Measurements from ENCODE around the gene AGFG2. TPM values are rescaled to one million over a fixed set of nuclear protein-coding genes. Genes with fewer than 3 reads are reported as not detected.

The AGFG2 gene
- polyA plus RNA-seq, 3 donors from 2014 or later: 7.1 to 20.7 (median 12.0) TPM

DNA sequence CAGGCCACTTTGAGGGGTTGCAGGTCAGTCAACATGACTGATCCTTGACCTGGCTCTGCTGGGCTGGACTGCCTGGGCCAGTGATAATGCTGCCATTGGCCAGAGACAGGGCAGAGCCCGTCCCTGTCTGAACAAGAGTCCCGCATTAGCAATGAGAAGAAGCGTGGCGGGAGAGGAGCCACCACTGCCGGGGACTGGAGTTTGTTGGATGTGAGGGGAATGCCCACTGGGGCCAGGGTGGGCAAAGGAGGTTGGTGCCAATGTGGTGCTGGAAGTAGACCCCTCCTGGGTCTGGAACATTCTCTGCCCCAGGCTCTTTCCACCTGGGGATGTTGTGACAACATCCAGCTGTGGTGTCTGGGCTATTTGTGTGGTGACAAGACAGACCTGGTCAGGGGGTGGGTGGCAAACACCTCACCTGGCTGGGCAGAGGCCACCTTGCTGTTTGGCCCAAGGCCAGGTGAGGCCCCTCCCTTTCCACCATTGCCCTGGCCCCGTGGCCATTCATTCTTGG lies 27.1 kb downstream of the AGFG2 start:
- no peak overlapping the region for H3K4me3 Mint-ChIP-seq
- no peak for DNase-seq

DNA sequence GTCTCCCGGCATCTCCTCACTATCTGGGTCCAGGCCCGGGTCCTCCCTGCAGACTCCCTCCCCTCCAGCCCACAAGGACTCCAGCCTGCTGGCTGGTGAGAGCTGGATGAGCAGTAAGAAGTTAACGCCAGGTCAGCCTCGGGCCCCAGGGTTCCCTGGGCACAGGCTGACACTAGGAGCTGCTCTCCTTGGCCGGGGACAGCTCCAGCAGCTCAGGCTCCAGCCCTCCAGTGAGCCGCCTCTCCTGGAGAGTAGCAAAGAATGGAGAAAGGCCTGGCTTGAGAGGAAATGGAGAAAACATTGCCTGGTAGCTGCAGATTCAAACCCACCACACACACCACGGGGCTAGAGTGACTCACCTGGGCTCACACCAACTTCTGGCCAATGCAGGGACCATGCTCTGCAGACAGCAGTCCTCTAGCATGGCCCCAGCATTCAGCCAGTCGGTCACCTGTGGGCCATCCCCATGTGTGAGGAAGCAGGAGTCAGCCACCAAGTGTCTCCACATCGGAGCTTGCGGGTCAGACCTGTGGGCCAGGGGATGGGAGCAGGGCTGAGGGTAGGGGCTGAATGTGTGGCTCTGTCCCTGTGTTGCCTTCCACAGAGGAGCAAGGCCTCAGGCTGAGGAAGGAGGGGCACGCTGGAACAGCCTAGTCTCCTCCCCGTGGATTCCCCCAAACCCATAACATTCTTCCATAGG lies 28.2 kb downstream of the AGFG2 start:
- Mint-ChIP-seq H3K4me1 (peaks cover 27 to 35% of the 10 kb centered on the region in 2 donors), H3K4me3 (no peak overlapping the region), H3K27me3 (ENCODE audit: low read depth in 3 of 3) (peaks cover 2 to 22% (median 8%) of the 10 kb centered on the region in 3 donors), H3K9me3 (no peaks in the 10 kb centered on the region), H3K36me3 (peaks cover 0 to 10% (median 4%) of the 10 kb centered on the region in 3 donors), H3K27ac (peak overlapping the region in 5 of 6 donors; percentile 62 to 78 (median 74))
- DNase-seq: no peak

More for the DNA sequence above, 27.1 kb downstream of the AGFG2 start:
- Mint-ChIP-seq H3K27ac (peak overlapping the region in 1 of 6 donors; percentile 6), H3K27me3 (ENCODE audit: low read depth in 3 of 3) (peaks cover 2 to 17% (median 8%) of the 10 kb centered on the region in 3 donors), H3K9me3 (no peaks in the 10 kb centered on the region), H3K4me1 (peaks cover 27 to 28% of the 10 kb centered on the region in 2 donors), H3K36me3 (peaks cover 0 to 7% (median 4%) of the 10 kb centered on the region in 3 donors)

DNA sequence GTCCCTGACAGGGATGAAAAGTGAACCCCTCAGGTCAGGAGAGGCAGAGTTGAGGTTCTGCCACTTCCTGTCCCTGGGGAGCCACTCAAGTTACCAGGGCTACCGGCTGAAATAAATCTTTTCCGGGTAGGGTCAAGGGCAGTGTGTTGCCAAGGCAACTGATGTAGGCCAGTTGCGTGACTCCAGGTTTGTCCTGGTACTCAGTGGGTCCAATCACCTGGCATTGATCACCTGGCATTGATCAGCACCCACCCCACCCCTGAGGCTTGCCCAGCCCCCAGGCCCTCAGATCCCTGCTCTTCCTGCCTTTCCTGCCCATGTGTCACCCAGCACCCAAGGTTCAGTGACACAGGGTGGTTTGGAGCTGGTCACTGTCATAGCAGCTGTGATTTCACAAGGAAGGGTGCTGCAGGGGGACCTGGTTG lies 28.8 kb downstream of the AGFG2 start:
- Mint-ChIP-seq H3K27me3 (ENCODE audit: low read depth in 3 of 3) (peaks cover 2 to 22% (median 8%) of the 10 kb centered on the region in 3 donors), H3K4me1 (peaks cover 27 to 35% of the 10 kb centered on the region in 2 donors), H3K36me3 (peaks cover 0 to 9% (median 4%) of the 10 kb centered on the region in 3 donors), H3K27ac (peak overlapping the region in 5 of 6 donors; percentile 62 to 78 (median 74)), H3K9me3 (no peaks in the 10 kb centered on the region), H3K4me3 (peak overlapping the region in 1 of 5 donors; percentile 6)
- DNase-seq: no peak

DNA sequence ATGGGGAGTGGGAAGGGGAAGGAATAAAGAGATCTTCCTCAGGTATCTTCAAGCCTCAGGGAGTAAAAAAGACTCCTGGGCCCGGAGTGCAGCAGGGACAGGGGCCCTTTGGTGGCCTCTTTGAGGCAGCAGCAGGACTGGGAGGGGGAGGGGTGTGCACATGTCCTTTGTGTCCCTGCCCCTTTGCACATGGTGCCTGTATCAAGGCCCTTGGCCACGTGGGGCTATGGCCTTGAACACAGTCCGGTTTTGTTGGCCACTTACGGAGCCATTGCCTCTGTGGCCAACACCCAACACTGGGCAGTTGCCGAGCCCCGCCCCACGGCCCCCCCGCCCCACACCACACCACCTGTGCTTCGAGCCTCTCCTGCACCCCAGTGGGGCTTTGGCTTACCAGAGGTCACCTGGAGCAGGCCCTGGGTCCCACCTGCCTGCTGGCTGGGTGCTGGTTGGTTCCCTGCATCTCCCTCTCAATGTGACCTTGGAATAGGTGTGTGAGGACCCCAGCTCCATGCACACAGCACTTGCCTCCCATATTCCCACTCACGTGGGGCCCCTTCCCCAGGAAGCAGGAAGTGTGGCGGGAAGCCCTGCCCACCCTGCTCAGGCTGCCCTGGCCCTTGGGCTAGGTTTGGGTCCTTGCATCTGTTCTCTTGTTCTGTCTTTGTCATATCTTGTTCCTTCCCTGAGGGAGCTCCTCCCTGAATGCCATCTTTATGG lies 29.3 kb downstream of the AGFG2 start:
- Mint-ChIP-seq H3K4me3 (peak overlapping the region in 2 of 5 donors; percentile 22 to 41), H3K36me3 (peaks cover 0 to 7% (median 4%) of the 10 kb centered on the region in 3 donors), H3K4me1 (peaks cover 27 to 35% of the 10 kb centered on the region in 2 donors), H3K27me3 (ENCODE audit: low read depth in 3 of 3) (peaks cover 2 to 22% (median 8%) of the 10 kb centered on the region in 3 donors), H3K9me3 (no peaks in the 10 kb centered on the region), H3K27ac (peak overlapping the region in 5 of 6 donors; percentile 51 to 78 (median 70))
- DNase-seq: no peak

DNA sequence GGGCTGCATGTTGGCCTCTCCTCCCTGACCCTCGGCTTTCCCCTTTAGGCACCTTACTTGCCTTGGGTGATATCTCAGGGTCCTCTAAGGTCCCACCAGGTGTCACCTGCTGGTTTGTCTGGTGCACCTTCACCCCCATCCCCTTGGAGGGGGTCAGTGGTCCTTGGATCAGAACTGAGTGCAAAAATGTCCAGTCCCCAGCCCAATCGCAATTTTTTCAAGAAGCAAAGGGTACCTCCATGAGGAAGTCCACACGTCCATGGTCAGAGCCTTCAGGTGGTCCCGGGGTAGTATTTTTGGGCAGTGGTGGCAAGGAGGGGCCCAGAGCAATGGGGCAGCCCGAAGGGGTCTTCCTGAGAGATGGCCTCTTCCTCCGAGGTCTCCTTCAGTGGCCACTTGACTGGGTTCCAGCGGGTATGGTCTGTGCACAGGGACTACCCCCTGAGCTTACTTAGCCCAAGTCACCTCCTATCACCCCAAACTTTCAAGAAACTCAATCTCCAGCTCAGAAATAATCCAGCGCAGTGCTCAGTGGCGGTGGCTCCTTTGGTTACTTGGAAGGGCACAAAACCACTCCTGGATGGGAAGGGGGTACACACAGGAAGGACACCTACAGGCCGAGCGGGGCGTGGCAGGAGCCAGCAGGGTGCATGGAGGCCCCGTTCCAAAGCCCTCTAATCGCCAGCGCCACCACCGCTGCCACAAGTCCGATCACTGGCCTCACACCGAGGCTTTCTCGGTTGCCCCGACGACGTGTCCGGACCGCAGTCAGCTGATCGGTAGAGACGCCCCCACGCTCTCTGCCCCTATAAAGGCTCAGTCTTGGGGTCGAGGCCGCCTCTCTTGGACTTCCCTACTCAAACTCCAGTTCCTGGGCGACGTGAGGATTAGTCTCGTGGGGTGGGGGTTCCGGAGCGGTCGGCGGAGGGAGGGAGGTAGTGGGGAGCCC lies 30.2 kb downstream of the AGFG2 start:
- Mint-ChIP-seq H3K27ac (peak overlapping the region; percentile 51 to 82 (median 70)), H3K4me3 (peak overlapping the region; percentile 41 to 77 (median 63)), H3K36me3 (peaks cover 0 to 3% (median 0%) of the 10 kb centered on the region in 3 donors), H3K27me3 (ENCODE audit: low read depth in 3 of 3) (peaks cover 2 to 22% (median 8%) of the 10 kb centered on the region in 3 donors), H3K4me1 (peaks cover 21 to 33% of the 10 kb centered on the region in 2 donors), H3K9me3 (no peaks in the 10 kb centered on the region)
- DNase-seq: peak; percentile 51 to 57 (median 56)

DNA sequence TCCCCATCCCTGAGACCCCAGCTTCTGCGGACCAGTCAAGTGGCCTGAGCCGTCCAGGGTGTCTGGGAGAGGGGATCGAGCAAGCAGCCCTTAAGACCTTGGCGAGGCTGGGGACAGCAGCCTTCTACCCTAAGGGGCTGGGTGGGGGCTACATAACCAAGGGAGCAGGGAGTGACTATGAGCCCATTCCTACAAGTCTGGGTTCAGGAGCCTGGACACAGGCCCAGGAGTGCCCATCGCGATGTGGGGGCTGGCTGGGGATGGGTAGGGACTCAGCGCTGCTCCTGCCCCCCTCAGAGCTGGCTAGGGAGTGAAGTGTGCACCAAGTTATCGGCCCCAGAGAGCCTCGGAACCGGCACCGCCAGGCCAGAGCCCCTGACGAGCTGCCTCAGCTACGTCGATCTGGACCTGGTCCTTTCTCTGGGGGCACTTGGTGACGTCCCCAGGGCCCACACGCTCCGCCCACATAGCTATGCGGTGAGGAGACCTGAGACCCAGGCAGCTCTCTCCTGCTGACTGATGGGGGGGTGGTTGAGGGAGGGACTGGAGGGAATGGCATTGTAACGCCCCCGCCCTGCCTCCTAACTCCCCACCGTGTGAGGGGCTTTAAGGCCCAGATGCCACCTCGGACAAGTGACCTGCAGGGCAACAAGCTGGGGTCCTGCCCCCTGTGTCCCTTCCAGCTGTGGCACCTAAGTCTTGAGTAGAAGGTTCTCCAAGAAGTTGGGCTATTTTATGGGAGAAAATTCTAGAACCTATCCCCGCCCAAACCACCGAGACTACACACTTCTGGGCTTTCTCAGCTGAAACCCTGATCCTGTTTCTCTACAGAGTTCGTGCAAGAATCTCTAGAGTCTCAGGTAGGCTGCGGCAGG lies 32.2 kb downstream of the AGFG2 start:
- peak overlapping the region in 4 of 5 donors; percentile 13 to 67 (median 26) for H3K4me3 Mint-ChIP-seq
- peak overlapping the region in 1 of 6 donors; percentile 30 for H3K27ac Mint-ChIP-seq
- peaks cover 21 to 33% of the 10 kb centered on the region in 2 donors for H3K4me1 Mint-ChIP-seq
- H3K27me3 Mint-ChIP-seq (ENCODE audit: low read depth in 3 of 3): peaks cover 2 to 25% (median 10%) of the 10 kb centered on the region in 3 donors
- no peaks in the 10 kb centered on the region for H3K9me3 Mint-ChIP-seq
- no peak for DNase-seq
- peaks cover 0 to 3% (median 0%) of the 10 kb centered on the region in 3 donors for H3K36me3 Mint-ChIP-seq

DNA sequence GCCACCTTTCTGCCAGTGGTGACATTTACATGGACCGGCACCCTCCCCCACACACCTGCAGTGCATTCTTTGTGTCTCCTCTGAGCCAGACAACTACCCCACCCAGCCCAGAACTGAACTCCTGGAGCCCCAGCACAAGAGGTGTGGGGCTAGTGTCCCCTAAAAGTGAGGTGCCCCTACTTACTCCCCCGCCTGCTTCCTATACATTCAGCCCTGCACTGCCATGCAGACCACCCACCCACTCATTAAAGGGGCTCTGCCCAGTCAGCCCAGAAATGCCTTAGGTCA lies 32.8 kb downstream of the AGFG2 start:
- Mint-ChIP-seq H3K27me3 (ENCODE audit: low read depth in 3 of 3) (peaks cover 2 to 28% (median 10%) of the 10 kb centered on the region in 3 donors), H3K4me1 (peaks cover 21 to 33% of the 10 kb centered on the region in 2 donors), H3K36me3 (peaks cover 0 to 3% (median 0%) of the 10 kb centered on the region in 3 donors), H3K9me3 (no peaks in the 10 kb centered on the region), H3K4me3 (peak overlapping the region in 2 of 5 donors; percentile 18 to 30), H3K27ac (peak overlapping the region in 1 of 6 donors; percentile 28)
- DNase-seq: no peak

DNA sequence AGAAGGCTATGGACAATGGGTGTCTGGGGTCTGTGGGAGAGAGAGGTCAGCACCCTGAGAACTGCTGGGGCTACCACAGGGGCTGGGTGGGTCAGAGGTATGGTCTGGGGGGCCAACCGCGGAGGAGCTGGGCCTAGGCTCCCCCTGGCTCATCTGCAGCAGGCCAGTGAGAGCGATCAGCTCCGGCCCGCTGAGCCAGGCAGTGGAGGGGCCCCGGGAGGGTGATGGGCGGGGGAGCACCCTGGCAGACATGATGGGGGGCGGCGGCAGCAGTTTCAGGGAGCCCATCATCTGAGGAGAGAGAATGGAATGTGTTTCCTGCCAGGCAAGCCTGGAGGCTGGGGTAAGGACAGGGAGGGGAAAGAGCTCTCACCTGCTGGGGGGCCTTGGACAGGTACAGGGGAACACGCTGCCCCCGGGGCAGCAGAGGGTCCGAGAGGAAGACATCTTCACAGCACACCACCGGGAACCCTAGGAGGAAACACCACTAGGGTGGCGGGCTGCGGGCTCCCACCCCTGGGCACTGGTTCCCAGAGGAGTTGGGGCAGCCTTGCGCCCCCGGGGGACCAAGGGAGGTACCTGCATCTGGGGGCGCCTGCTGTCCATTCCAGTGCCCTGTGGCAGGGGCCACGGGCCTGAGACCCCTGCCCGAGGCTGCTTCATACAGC lies 33.4 kb downstream of the AGFG2 start:
- H3K27me3 Mint-ChIP-seq (ENCODE audit: low read depth in 3 of 3): peaks cover 2 to 28% (median 10%) of the 10 kb centered on the region in 3 donors
- H3K4me1 Mint-ChIP-seq: peaks cover 20 to 33% of the 10 kb centered on the region in 2 donors
- H3K4me3 Mint-ChIP-seq: peak overlapping the region in 1 of 5 donors; percentile 18
- H3K9me3 Mint-ChIP-seq: no peaks in the 10 kb centered on the region
- no peak overlapping the region for H3K27ac Mint-ChIP-seq
- no peak for DNase-seq
- H3K36me3 Mint-ChIP-seq: peaks cover 0 to 3% (median 0%) of the 10 kb centered on the region in 3 donors

DNA sequence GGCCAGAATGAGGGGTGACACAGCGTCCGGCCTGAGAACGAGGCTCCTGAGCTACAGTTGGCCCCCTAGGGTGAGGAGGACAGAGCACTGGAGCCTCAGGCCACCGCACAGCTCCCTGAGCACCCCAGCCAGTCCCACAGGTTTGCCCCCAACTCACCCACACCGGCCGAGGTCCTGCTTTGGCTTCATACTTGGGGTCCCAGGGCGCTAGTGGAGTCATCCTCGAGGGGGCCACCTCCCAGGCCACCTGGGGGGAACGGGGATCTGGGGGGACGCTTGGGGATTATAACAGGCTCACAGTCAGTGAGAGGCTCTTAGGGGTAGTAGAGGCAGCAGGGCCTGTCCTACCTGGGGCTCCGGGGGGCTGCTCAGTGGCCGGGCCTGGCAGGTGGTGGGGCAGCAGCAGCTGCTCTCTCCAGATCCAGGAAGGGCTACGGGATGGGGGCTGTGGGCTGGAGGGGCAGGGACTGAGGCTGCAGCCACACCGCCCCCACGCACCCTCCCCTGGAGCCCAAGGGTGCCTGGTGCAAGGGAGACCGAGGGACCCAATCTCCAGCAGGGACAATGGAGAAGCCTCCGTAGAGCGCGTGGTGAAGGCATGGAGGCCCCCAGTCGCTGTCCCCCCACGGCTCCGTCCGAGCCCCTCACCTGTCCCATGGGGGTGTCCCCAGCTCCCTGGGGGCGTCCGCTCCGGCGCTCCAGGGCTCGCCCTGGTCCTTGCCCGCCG lies 34.1 kb downstream of the AGFG2 start:
- Mint-ChIP-seq H3K4me3 (no peak overlapping the region), H3K36me3 (peaks cover 0 to 3% (median 0%) of the 10 kb centered on the region in 3 donors), H3K9me3 (no peaks in the 10 kb centered on the region), H3K27ac (no peak overlapping the region), H3K4me1 (peaks cover 13 to 26% of the 10 kb centered on the region in 2 donors), H3K27me3 (ENCODE audit: low read depth in 3 of 3) (peaks cover 2 to 26% (median 10%) of the 10 kb centered on the region in 3 donors)
- DNase-seq: no peak

DNA sequence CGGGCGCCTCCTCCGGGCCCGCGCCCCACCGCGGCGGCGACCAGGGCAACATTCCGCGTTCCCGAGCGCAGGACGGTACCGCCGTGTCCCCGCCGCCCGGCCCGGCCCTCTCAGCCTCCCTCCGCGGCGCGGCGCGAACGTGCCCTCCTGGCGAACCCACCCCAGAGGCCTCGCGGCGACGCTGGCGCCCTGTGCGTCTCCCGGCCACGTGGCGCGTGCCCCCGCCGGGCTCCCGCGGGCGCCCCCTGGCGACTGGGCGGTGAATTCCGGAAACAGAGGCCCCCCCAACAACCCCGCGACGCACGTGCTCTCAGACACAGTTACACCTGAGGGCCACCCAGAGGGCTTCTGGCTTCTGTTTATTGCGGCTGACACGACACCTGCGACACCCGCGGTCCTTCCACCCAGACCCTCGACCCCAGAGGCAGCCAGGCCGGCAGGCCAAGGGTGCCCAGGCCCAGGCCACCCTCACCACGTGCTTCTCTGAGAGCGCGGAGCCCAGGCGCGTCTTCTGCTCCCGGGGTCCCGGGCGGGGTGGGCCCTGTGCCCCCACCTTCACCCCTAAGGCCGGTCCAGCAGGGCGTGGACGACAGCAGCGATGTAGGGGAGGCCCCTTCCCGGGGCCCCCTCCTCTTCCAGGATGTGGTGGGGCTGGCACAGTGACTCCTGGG lies 34.8 kb downstream of the AGFG2 start, which contains the start of gene SAP25:
Gene SAP25, minus strand, starts transcription at position 210 of the 671 bp plus-strand sequence. Its CDS starts 158 bp downstream, at position 52.
- no peak for DNase-seq
- H3K4me3 Mint-ChIP-seq: no peak within 1 kb of the TSS
- no peaks in the 10 kb centered on the region for H3K9me3 Mint-ChIP-seq
- no peak within 1 kb of the TSS for H3K27ac Mint-ChIP-seq
- peaks cover 2 to 25% (median 7%) of the 10 kb centered on the region in 3 donors for H3K27me3 Mint-ChIP-seq (ENCODE audit: low read depth in 3 of 3)
- peaks cover 8 to 21% of the 10 kb centered on the region in 2 donors for H3K4me1 Mint-ChIP-seq
- peaks cover 0 to 3% (median 0%) of the 10 kb centered on the region in 3 donors for H3K36me3 Mint-ChIP-seq
